Stimulated activated CD8-positive, alpha-beta memory T cell treated with anti-CD3 and anti-CD28 coated beads, Interleukin-12 subunit alpha, Interleukin-12 subunit beta, amount 100 ng/mL, for 24 hours (primary cell): ENCODE data around the gene RFLNA.
"Not testable (repeated sequence)": the region's sequence is repeated elsewhere in the genome, so short reads cannot be mapped to it uniquely, and the experiment has no call there.

Experiments used
- DNase-seq: peaks from one replicate; pipeline ENCODE4 v3.0.0-alpha.2; 2020; ENCODE audit errors: extremely low read depth

Gene RFLNA

GRCh38 chr12:124283326-124283725 lies 11.6 kb upstream of the RFLNA start:
- DNase-seq = no peak

GRCh38 chr12:124284368-124284767 lies 10.5 kb upstream of the RFLNA start:
- DNase-seq = no peak

- no peak for DNase-seq
Observed at GRCh38 chr12:124286414-124286813, 8.5 kb upstream of the RFLNA start.

GRCh38 chr12:124286971-124287370 lies 7.9 kb upstream of the RFLNA start:
- no peak for DNase-seq

- no peak for DNase-seq
Observed at GRCh38 chr12:124289634-124290600, 5.0 kb upstream of the RFLNA start.

- no peak for DNase-seq
Observed at GRCh38 chr12:124292385-124292784, 2.5 kb upstream of the RFLNA start.

- DNase-seq = no peak
Observed at GRCh38 chr12:124293286-124294003, 1.4 kb upstream of the RFLNA start.

- no peak for DNase-seq
Observed at GRCh38 chr12:124295431-124296058, 652 bp downstream of the RFLNA start.

GRCh38 chr12:124296295-124296915 lies 1.5 kb downstream of the RFLNA start:
- DNase-seq = no peak

GRCh38 chr12:124296916-124297351 lies 2.0 kb downstream of the RFLNA start:
- DNase-seq = no peak

- no peak for DNase-seq
Observed at GRCh38 chr12:124297389-124297788, 2.5 kb downstream of the RFLNA start.

- no peak for DNase-seq
Observed at GRCh38 chr12:124297856-124298255, 3.0 kb downstream of the RFLNA start.

- no peak for DNase-seq
Observed at GRCh38 chr12:124298685-124299410, 4.0 kb downstream of the RFLNA start.

- DNase-seq = no peak
Observed at GRCh38 chr12:124299628-124300388, 4.9 kb downstream of the RFLNA start.

- DNase-seq = not testable (repeated sequence)
Observed at GRCh38 chr12:124300657-124301056, 5.8 kb downstream of the RFLNA start.

GRCh38 chr12:124301084-124301654 lies 6.3 kb downstream of the RFLNA start:
- DNase-seq = no peak

GRCh38 chr12:124302241-124302806 lies 7.4 kb downstream of the RFLNA start:
- DNase-seq = no peak

- no peak for DNase-seq
Observed at GRCh38 chr12:124302807-124303578, 8.1 kb downstream of the RFLNA start.
